Hepatocyte (in vitro differentiated cells): ENCODE results near the gene UNC13A.

Experiments used
- EZH2phosphoT487 ChIP-seq: fragments of 200-600 bp; sonication (generic); IDR thresholded peaks from one replicate; pipeline ENCODE4 v1.6.1; 2018; ENCODE audit warnings: antibody characterized with exemption, mild to moderate bottlenecking, low read depth, moderate library complexity; ENCODE audit not compliant: unreplicated experiment, severe bottlenecking
- TF ChIP-seq, protein P1 (sequence below): fragments of 200-600 bp; sonication (generic); IDR thresholded peaks from 2 replicates; pipeline ENCODE4 v1.5.1; 2016; ENCODE audit warnings: antibody characterized with exemption, mild to moderate bottlenecking; ENCODE audit not compliant: poor library complexity

GRCh38 chr19:17677002-17677401 lies 11.2 kb downstream of the UNC13A start:
- TF ChIP-seq, protein P1, sequence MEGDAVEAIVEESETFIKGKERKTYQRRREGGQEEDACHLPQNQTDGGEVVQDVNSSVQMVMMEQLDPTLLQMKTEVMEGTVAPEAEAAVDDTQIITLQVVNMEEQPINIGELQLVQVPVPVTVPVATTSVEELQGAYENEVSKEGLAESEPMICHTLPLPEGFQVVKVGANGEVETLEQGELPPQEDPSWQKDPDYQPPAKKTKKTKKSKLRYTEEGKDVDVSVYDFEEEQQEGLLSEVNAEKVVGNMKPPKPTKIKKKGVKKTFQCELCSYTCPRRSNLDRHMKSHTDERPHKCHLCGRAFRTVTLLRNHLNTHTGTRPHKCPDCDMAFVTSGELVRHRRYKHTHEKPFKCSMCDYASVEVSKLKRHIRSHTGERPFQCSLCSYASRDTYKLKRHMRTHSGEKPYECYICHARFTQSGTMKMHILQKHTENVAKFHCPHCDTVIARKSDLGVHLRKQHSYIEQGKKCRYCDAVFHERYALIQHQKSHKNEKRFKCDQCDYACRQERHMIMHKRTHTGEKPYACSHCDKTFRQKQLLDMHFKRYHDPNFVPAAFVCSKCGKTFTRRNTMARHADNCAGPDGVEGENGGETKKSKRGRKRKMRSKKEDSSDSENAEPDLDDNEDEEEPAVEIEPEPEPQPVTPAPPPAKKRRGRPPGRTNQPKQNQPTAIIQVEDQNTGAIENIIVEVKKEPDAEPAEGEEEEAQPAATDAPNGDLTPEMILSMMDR, result no peak
- TF ChIP-seq EZH2phosphoT487, result no peak
